GM19099 (cell line): ENCODE results near the gene SQOR.

Experiments
- POLR2A ChIP-seq: IDR thresholded peaks from 3 replicates; pipeline ENCODE4 v1.6.1; 2011; ENCODE audit warnings: low read depth; ENCODE audit not compliant: insufficient read length; ENCODE audit errors: extremely low read depth

The SQOR gene

DNA sequence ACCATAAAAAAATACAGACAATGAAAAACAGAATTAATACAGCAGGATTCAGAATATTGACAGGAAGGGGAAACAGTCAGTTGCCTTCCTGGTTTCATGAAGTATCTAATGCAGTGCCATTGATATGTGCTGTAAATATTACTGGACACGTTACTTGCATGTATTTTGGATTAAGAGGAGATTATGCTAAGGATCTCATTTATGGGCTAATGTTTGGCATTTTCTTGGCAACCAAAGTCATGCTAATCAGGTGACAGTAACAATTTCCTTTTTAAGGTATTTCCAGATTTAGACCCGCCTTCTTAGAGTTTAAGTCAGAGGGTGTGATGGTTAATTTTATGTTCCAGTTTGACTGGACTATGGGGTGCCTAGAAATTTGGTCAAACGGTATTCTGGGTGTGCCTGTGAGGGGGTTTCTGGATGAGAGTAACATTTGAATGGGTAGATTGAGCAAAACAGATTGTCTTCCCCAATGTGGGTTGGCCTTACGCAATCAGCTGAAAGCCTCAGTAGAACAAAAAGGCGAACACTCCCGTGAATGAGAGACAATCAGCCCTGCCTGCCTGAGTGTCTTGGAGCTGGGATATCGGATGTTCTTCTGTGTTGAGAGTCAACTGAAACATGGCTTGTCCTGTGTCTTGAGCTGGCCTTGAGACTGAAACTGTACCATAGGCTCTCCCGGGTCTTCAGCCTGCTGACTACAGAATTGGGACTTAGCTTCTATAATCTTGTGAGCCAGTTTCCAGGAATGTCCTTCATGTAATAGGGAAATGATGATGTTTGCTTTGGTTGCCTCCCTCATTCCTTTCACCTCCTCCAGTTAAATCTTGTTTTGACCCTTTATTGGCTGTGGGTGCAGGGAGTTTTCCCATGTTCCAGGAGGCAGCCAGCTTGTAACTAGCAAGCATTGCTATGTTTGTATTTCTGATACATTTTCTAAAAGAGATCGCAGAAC, 10.5 kb downstream of the SQOR start:
- no peak for TF ChIP-seq POLR2A

DNA sequence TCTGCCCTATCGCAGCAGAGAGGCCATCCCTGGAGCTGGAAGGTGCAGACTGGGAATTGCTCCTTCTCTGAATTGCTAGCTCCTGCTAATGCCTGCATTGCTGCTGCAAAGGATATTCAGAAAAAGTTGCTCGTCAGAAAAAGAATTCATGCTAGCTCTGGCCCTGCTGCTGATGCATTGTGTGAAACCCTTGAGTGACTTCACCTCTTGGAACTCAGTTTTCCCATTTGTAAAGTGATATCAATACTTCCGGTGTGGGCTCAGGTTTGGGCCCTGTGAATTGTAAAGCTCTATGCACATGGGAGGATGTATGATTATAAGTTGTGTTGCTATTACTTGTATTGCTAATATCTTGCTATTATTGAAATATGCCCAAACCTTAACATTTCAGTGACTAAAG, 11.4 kb downstream of the SQOR start:
- no peak for TF ChIP-seq POLR2A

DNA sequence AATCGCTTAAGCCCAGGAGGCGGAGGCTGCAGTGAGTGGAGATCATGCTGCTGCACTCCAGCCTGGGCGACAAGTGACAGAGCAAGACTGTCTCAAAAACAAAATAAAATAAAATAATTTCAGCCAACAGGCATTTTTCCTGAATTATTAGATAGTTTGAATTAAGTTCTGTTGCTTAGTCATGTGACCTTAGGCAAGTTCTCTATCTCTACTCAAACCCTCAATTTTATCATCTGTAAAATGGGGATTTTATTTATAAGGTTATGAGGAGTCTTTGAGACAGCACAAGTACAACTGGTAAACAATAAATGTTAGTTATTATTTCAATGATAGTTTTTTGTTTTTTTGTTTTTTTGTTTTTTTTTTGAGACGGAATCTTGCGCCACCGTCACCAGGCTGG, 13.0 kb downstream of the SQOR start:
- no peak for TF ChIP-seq POLR2A

DNA sequence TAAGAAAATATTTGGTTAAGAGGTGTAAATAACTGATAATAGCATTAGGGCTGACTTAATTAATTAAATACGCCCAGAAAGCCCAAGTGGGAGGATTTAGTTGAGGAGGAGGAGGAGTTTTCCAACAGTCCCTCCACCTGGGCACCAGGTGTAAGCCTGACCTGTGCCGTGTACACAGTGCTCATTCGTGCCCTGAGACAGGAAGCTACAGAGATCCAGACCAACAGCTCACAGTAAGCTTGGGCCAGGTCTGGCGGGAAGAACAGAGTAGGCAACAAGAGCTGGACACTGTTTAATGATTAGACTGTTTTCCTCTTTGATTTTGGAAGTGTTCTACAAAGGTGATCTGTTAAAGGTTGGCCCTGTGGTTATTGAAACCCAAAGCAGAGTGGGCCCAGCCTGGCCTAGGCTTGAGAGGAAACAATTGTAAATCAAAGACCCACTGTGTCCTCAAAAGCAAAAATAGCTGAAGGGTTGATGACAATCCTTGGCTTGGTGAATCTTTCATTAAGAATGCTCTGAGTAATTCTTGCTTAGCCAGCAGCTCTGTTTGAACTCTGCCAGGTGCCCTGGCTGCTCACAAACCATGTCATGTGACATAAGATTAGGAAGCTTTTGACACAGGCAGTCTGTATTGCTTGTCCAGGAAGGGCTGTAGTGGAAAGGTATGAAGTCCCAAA, 13.8 kb downstream of the SQOR start:
- no peak for TF ChIP-seq POLR2A

DNA sequence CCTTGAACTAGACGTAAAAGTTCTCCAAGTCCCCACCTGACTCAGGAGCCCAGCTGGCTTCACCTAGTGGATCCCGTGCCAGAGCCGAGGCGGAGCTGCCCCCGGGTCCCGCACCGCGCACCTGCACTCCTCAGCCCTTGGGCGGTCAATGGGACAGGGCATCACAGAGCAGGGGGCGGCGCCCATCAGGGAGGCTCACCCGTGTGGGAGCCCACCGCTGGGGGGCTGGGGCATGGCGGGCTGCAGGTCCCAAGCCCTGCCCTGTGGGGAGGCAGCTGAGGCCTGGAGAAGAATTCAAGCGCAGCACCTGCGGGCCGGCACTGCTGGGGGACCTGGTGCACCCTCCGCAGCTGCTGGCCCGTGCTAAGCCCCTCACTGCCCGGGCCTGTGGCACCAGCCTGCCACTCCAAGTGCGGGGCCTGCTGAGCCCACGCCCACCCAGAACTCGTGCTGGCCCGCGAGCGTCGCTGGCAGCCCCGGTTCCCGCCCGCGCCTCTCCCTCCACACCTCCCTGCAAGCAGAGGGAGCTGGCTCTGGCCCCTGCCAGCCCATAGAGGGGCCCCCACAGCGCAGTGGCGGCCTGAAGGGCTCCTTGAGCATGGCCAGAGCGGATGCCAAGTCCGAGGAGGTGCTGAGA, 16.2 kb downstream of the SQOR start:
- no peak for TF ChIP-seq POLR2A

DNA sequence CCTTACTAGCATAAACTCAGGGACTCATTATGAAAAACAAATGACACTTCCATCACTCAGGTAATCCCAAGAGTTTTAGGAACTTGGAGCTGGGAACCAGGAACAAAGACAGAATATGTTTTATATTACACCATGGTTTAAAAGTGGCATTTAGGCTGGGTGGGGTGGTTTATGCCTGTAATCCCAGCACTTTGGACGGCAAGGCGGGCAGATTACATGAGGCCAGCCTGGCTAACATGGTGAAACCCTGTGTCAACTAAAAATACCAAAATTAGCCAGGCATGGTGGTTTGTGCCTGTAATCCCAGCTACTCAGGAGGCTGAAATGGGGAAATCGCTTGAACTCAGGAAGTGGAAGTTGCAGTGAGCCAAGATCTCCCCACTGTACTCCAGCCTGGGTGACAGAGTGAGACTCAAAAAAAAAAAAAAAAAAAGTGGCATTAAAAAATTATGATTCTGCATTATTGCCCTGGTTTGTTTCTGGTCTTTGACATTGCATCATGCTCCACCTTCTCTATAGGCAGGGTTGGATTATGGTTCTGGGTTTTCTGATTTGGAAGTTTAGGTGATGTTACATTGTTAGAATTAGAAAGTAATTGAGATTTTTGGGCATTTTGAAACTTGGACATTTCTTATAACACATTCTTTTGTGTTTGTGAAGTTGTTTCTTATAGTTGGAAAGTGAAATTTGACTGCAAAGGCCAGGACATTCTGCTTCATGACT, 19.0 kb downstream of the SQOR start:
- TF ChIP-seq POLR2A = no peak

DNA sequence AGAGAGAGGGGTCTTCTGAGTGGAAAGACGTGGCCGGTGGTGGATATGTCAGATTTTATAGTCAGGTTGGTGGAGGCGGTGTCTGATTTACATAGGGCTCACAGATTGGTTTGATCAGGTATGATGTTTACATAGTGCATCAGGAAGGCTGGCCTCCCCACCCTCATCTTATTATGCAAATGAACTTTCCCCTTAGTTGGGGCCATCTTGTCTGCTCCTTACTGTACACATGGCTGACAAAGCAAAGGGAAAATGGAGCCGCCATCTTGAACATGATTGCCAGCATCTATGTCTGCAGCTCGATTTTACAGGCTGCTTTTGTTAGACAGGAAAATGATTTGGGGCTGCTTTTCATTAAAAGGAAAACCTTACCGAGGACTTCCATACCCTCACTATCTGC, 19.9 kb downstream of the SQOR start:
- TF ChIP-seq POLR2A = no peak

DNA sequence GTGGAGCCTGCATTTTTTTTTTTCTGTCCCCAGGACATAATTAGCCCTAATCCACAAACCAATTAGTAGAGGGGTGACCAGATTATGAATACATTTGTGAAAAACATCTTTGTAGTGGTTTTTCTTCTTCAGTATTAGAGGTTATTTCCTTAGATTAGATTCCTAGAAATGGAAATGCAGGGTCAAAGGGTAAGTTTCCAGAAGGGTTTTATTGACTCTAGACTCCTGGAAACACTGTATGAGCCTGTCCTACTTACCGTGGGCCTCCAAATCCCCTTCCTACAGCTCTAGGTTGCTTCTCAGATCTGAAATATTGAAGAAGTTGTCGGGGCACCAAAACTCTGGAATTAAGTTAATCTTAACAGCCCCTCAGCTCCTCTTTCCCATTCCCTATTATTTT, 22.4 kb downstream of the SQOR start:
- TF ChIP-seq POLR2A = no peak

DNA sequence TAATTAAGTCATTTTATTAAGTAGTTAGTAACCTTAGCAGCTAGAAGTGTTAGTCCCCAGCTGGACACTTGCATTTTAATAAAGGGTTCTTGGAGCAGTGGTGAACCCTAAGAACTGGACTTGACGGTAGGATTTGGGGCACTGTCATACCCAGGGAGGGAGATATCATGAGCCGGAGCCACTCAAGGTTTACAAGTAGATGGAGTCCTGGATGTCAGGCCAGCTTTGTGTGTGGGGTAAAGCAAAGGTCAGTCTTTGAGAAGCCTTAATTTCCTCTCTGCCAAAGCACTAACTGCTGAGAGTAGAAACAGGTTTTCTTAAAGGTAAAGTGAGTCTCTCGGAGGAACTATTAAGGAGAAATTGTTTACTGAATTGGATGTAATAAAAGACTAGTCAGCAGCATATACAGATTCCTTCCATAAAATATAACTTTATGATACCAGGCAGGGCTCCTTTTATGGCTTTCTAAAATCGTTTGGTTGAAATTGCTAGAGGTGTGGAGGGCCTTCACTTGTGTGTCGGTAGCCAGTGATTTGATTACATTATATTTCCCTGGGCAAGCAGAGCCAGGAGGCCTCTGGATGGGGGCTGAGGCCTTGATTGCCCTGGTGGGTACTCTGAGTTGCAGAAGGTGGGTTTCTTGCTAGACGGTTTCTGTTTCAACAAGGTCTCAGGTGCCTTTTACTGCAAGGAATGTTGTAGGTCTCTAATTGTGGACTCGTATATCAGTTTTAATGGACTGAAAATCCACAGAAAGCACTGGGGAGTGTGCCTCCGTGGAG, 23.1 kb downstream of the SQOR start:
- TF ChIP-seq POLR2A = no peak

DNA sequence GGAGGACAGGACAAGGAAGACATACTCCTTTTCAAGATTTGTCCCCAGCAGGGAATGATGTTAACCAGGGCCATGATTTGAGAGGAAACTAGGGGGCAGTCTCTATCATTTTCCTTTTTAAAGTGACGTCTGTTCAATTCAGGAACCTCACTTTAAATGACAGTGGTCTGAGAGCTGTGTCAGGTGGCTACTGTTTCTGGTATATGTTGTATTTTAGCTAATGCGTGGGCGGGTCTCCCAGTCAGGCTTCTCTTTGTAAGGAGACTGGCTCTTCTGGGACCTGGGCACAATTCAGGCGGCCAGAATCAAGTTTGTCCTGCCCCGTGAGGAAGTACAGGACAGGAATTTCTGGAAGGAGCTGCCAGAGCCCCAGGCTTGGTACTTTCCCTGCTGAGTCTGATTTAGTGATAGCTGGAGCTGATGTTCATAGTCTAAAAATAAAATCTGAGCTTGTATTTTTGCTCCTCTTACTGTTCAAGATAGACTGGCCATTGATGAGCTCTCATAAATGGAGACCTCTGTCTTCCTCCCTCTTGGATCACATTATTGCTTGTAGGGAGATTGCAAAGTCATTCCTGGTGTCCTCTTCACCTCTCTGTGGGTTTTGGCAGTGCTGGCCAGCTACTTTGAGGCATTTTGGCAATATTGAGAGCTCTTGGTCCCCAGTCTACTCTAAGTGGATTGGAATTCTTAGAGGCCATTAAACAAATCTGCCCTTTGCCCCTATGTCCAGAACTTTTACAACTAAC, 25.6 kb downstream of the SQOR start:
- no peak for TF ChIP-seq POLR2A

DNA sequence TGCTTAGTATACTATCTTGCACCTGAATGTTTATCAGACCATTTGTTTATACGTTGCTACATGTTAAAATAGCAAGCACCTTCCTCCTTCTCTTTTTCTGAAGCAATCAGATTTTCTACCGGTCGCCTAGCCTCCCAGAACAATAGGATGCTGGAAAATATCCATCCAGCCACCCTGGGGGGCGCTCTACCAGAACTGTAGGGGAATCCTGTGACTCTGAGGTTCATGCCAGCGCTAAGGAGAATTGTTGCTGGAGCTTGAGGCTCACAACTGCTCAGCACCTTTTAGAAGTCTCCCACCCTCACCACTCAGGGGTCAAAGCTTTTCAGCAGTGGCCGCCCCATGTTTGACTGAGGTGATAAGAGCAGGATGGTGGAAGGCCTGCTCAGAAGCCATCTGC, 27.5 kb downstream of the SQOR start:
- no peak for TF ChIP-seq POLR2A

DNA sequence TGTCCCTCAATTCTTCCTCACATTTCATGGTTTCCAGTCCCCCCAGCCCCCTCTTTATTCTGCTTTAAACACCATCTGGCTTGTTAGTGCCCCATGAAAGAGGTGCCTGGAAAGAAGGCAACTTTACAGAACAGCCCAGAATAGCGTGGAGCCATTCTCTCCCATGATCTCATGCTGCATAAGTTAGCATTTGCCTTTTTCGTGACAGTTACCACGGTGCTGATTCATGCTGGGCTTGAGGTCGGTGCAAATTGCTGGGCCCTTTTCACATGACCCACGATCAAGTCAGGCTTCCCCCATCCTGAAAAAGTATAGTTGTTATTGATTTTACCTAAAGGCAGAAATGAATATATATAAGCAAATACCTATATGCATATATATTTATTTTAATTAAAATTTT, 29.6 kb downstream of the SQOR start:
- no peak for TF ChIP-seq POLR2A

DNA sequence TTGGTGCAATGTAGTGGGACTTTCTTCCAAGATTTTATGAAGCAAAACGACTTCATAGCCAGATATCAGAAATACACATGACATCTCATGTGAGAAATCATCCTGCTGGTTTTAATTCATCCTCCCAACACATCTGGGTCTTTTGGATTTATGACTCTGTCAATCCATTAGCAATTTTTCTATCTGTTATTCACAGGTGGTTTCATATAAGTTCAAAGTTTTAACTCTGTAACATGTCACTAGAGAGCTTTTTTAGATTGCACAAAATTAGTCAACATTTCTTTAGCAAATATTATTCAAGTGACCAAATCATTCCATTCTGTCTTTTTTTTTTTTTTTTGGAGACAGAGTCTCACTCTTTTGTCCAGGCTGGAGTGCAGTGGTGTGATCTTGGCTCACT, 30.4 kb downstream of the SQOR start:
- TF ChIP-seq POLR2A = no peak
